ENCODE measurements around the gene BAIAP3.

BAIAP3 gene

DNA sequence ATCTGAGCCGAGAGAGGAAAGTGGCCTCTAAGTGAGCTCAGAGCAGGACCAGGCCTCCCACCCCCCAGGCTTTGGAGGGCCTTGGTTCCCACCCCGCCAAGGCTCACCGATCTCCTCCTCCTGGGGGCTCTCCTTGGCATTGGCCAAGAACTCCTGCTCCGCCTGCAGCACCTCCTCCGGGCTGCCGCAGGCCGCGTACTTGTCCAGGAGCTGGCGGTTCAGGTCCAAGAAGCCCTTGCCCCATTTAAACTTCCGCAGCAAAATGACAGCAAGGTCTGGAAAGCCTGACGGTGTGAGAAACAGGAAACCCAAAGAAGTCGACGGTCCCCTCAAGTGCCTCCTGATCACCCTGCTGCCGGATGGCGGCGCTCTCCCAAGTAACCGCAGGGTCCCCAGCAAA, 16.5 kb downstream of the BAIAP3 start:
- no peaks in the 10 kb centered on the region for H3K9me3 ChIP-seq (ENCODE audit: insufficient read depth, low read depth, low read length)
- 95% methylated on average over 17 of the region's 17 CpGs for WGBS
- H3K27ac ChIP-seq (ENCODE audit: low read depth, low read length) = no peak overlapping the region
- H3K4me1 ChIP-seq (ENCODE audit: insufficient read depth, low read length) = no peaks in the 10 kb centered on the region
- peaks cover 26% of the 10 kb centered on the region for H3K36me3 ChIP-seq (ENCODE audit: insufficient read depth, low read length)
- no peak overlapping the region for H3K4me3 ChIP-seq (ENCODE audit: low read length)
- no peak overlapping the region for H3K9ac ChIP-seq (ENCODE audit: low read depth, low read length)
- H3K27me3 ChIP-seq (ENCODE audit: insufficient read depth, low read length) = no peaks in the 10 kb centered on the region

DNA sequence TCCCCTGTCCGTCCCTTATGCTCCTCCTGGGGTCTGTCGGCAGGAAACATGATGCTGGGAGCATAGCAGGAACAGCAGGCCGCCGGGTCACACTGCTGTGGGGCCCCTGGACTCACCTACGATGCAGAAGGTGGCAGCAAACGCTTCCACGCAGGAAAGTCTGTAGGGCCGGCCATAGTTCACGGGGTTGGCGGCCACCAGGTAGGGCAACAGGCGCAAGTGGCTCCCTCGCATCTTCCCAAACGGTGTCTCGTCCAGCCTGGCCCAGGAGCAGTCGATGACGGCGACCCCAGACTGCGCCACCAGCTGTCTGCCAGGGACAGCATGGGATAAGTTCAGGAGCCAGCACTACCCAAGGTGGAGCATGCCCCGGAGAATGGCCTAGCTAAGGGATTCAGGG, 17.2 kb downstream of the BAIAP3 start:
- H3K9me3 ChIP-seq (ENCODE audit: insufficient read depth, low read depth, low read length) = no peaks in the 10 kb centered on the region
- 88% methylated on average over 19 of the region's 19 CpGs for WGBS
- peak overlapping the region; percentile 95 for H3K4me3 ChIP-seq (ENCODE audit: low read length)
- H3K27ac ChIP-seq (ENCODE audit: low read depth, low read length) = no peak overlapping the region
- no peaks in the 10 kb centered on the region for H3K27me3 ChIP-seq (ENCODE audit: insufficient read depth, low read length)
- peaks cover 26% of the 10 kb centered on the region for H3K36me3 ChIP-seq (ENCODE audit: insufficient read depth, low read length)
- H3K9ac ChIP-seq (ENCODE audit: low read depth, low read length) = peak overlapping the region; percentile 83
- H3K4me1 ChIP-seq (ENCODE audit: insufficient read depth, low read length) = no peaks in the 10 kb centered on the region

DNA sequence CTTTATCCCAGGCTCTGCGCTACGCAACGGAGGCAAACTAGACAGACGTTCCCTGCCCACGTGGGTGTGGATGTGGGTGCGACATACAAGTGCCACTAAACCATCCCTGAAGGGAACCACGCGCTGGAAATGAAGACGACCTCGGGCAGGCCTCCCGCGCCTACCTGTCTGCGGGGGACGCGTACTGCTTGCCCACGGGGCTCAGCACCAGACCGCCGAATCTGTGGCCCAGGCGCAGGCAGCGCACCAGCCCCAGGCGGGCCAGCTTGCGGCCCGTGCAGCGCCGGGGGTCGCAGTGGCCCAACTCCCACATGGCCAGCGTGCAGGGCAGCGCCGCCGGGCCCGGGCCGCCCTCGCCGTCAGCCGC, 17.8 kb downstream of the BAIAP3 start:
- Histone ChIP-seq H3K27me3 (ENCODE audit: insufficient read depth, low read length) (no peaks in the 10 kb centered on the region), H3K9me3 (ENCODE audit: insufficient read depth, low read depth, low read length) (no peaks in the 10 kb centered on the region), H3K9ac (ENCODE audit: low read depth, low read length) (peak overlapping the region; percentile 83), H3K27ac (ENCODE audit: low read depth, low read length) (no peak overlapping the region), H3K36me3 (ENCODE audit: insufficient read depth, low read length) (peaks cover 26% of the 10 kb centered on the region), H3K4me1 (ENCODE audit: insufficient read depth, low read length) (no peaks in the 10 kb centered on the region), H3K4me3 (ENCODE audit: low read length) (peak overlapping the region; percentile 95)
- WGBS = 3% methylated on average over 35 of the region's 35 CpGs

DNA sequence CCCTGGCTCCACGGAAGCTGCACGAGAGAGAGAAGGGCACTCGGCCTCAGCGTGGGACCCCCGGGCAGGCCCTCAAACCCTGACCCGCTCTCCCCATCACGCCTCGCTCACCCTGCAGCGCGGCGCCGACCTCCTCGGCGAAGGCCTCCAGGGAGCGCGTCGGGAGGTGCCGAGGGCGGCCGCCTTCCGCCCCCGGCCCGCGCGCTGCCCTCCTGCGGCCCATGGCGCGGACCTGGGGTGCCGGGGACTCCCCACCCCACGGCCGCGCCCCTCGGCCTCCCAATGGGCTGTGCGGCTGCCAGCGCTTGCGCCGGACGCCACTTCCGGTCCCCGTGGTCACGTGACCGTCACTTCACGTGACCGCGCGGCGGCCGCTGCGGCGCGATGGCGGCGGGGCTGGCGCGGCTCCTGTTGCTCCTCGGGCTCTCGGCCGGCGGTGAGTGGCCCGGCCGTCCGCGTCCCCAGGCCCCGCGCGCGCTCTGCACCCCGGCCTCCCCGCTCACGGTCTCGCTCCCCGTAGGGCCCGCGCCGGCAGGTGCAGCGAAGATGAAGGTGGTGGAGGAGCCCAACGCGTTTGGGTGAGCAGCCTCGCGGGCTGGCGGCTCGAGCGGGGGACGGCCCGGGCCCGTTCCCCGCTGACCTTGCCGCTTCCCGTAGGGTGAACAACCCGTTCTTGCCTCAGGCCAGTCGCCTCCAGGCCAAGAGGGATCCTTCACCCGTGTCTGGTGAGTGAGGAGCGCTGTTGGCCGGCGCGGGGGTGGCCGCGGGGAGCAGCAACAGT, 18.3 kb downstream of the BAIAP3 start, which contains the start of the genes GNPTG and TSR3:
TSS of gene GNPTG (plus strand) at position 350 of the 781 bp plus-strand sequence. CDS start at position 385, 35 bp downstream.
TSS of gene TSR3 (minus strand) at position 297 of the 781 bp plus-strand sequence. CDS start at position 223, 74 bp downstream.
- Histone ChIP-seq H3K4me3 (ENCODE audit: low read length) (peak within 1 kb of the TSS; percentile 95), H3K9me3 (ENCODE audit: insufficient read depth, low read depth, low read length) (no peaks in the 10 kb centered on the region), H3K4me1 (ENCODE audit: insufficient read depth, low read length) (no peaks in the 10 kb centered on the region), H3K36me3 (ENCODE audit: insufficient read depth, low read length) (peaks cover 26% of the 10 kb centered on the region), H3K27me3 (ENCODE audit: insufficient read depth, low read length) (no peaks in the 10 kb centered on the region), H3K27ac (ENCODE audit: low read depth, low read length) (no peak within 1 kb of the TSS), H3K9ac (ENCODE audit: low read depth, low read length) (peak within 1 kb of the TSS; percentile 83)
- WGBS = under 1% methylated on average over 98 of the region's 98 CpGs

DNA sequence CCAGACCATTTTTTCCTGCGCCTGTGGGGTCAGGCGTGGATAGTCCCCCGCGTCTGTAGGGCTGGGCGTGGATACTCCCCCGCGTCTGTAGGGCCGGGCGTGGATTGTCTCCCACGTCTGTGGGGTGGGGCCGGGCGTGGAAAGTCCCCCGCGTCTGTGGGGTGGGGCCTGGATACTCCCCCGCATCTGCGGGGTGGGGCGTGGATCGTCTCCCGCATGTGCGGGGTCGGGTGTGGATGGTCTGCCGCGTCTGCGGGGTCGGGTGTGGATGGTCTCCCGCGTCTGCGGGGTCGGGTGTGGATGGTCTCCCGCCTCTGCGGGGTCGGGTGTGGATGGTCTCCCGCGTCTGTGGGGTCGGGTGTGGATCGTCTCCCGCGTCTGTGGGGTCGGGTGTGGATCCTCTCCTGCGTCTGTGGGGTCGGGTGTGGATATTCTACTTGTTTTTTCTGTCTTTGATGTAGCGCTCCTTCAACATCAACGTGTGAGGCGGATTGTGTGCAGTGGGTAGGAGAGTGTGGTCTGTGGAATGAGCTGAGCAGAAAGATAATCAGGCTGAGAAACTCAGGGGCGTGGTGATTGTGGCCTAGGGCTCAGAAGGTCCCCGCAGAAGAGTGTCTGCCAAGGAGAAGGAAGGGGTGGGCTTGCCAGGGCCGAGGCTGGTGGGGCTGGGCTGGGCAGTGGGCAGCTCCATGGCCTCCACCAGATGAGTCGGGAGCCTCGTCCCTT, 21.5 kb downstream of the BAIAP3 start:
- Histone ChIP-seq H3K36me3 (ENCODE audit: insufficient read depth, low read length) (peaks cover 7% of the 10 kb centered on the region), H3K9me3 (ENCODE audit: insufficient read depth, low read depth, low read length) (no peaks in the 10 kb centered on the region), H3K9ac (ENCODE audit: low read depth, low read length) (no peak overlapping the region), H3K4me1 (ENCODE audit: insufficient read depth, low read length) (no peaks in the 10 kb centered on the region), H3K4me3 (ENCODE audit: low read length) (no peak overlapping the region), H3K27ac (ENCODE audit: low read depth, low read length) (no peak overlapping the region), H3K27me3 (ENCODE audit: insufficient read depth, low read length) (no peaks in the 10 kb centered on the region)
- WGBS = 93% methylated on average over 49 of the region's 49 CpGs

DNA sequence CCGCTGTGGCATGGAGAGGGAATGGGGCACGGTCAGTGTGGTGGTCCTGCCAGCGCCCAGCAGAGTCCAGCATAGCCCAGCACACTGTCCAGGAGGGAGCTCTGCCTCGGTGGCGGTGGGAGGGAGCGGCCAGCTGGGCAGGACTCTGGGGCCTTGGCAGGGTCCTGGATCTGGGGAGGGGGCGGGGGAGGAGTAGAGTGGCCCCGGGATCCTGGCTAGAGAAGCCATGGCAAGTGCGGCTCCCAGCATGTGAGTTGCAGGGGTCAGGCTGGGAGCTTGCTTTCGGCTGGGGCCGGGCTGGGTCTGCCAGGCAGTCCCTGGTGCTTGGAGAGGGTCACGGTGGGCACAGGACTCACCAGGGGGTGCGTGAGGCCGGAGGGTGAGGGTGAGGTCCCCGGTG, 22.1 kb downstream of the BAIAP3 start:
- H3K9ac ChIP-seq (ENCODE audit: low read depth, low read length) = no peak overlapping the region; the same call in 1 of the 2 replicates
- 90% methylated on average over 15 of the region's 15 CpGs for WGBS
- H3K4me1 ChIP-seq (ENCODE audit: insufficient read depth, low read length) = no peaks in the 10 kb centered on the region

DNA sequence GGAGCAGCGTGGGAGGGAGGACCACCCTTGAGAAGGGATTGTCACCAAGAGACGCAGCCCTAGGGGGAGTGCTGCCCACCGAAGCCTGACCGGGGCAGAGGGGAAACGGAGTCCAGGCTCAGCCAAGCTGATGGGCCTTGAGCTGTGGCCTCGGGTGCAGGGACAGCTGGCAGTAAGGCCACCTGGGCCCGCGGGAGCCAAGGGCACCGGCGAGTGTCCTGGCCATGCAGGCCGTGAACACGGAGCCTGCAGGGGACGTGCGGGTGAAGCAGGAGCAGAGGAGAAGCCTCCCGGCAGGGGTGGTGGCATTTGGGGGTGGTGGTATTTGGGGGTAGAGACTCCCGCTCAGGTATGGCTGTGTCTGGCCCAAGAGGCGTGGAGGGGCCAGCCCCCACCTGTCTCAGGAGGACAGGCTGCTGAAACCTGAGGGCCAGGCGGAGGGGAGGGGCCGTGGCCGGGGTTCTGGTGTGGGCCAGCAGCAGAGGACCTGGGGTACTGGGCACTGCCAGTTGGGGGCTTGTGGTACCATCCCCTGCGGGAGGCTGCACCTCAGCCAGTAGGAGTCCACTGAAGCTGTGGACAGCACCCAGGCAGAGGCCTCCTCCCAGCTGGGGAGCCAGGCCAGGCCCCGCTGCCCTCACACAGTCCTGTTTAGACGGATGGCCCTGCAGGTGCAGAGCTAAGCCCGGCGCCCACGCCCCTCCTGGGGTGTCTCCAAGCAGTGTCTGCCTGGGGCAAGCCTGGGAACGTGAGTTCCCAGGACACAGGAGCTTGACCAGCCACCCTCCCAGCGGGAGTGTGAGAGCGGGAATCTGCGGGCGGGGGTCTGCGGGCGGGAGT, 22.8 kb downstream of the BAIAP3 start:
- Histone ChIP-seq H3K9me3 (ENCODE audit: insufficient read depth, low read depth, low read length) (no peaks in the 10 kb centered on the region), H3K9ac (ENCODE audit: low read depth, low read length) (no peak overlapping the region; the same call in 1 of the 2 replicates), H3K27ac (ENCODE audit: low read depth, low read length) (no peak overlapping the region), H3K4me3 (ENCODE audit: low read length) (no peak overlapping the region), H3K4me1 (ENCODE audit: insufficient read depth, low read length) (no peaks in the 10 kb centered on the region), H3K27me3 (ENCODE audit: insufficient read depth, low read length) (no peaks in the 10 kb centered on the region), H3K36me3 (ENCODE audit: insufficient read depth, low read length) (peaks cover 8% of the 10 kb centered on the region; the same call in 1 of the 2 replicates)
- WGBS = 88% methylated on average over 33 of the region's 33 CpGs

More for the DNA sequence above, 22.1 kb downstream of the BAIAP3 start:
- no peaks in the 10 kb centered on the region for H3K27me3 ChIP-seq (ENCODE audit: insufficient read depth, low read length)
- no peak overlapping the region for H3K27ac ChIP-seq (ENCODE audit: low read depth, low read length)
- no peaks in the 10 kb centered on the region for H3K9me3 ChIP-seq (ENCODE audit: insufficient read depth, low read depth, low read length)
- no peak overlapping the region for H3K4me3 ChIP-seq (ENCODE audit: low read length)
- peaks cover 2% of the 10 kb centered on the region; the same call in 1 of the 2 replicates for H3K36me3 ChIP-seq (ENCODE audit: insufficient read depth, low read length)

DNA sequence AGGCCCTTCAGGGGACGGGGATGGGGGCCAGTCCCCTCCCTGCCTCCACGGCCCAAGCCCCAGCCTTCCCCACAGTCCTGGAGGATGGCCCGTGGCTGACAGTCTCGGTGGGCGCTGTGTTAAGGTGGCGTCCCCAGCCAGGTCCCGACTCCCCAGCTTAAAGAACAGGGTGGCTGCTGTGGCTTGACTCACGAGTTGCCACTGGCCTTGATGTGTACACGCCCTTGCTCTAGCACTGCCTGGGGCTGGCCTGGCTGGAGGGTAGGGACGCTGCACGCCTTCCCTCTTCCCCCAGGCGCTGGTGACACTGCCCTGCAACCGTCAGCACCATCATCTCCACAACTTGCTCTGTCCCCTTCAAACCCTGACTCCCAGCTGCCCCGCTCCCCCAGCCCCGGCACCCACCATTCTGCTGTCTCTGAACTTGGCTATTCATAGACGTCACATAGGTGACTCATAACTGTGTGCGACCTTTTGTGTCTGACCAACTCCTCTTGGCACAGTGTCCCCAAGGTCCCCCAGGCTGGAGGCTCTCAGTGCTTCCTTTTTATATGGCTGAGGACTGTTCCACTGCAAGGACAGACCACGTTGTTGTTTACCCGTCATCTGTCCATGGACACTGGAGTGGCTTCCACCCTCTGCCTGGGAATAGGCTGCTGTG, 24.6 kb downstream of the BAIAP3 start:
- Histone ChIP-seq H3K4me1 (ENCODE audit: insufficient read depth, low read length) (no peaks in the 10 kb centered on the region), H3K27me3 (ENCODE audit: insufficient read depth, low read length) (no peaks in the 10 kb centered on the region), H3K4me3 (ENCODE audit: low read length) (no peak overlapping the region), H3K27ac (ENCODE audit: low read depth, low read length) (no peak overlapping the region), H3K9ac (ENCODE audit: low read depth, low read length) (no peak overlapping the region), H3K36me3 (ENCODE audit: insufficient read depth, low read length) (peaks cover 22% of the 10 kb centered on the region), H3K9me3 (ENCODE audit: insufficient read depth, low read depth, low read length) (no peaks in the 10 kb centered on the region)
- WGBS = 89% methylated on average over 19 of the region's 19 CpGs

DNA sequence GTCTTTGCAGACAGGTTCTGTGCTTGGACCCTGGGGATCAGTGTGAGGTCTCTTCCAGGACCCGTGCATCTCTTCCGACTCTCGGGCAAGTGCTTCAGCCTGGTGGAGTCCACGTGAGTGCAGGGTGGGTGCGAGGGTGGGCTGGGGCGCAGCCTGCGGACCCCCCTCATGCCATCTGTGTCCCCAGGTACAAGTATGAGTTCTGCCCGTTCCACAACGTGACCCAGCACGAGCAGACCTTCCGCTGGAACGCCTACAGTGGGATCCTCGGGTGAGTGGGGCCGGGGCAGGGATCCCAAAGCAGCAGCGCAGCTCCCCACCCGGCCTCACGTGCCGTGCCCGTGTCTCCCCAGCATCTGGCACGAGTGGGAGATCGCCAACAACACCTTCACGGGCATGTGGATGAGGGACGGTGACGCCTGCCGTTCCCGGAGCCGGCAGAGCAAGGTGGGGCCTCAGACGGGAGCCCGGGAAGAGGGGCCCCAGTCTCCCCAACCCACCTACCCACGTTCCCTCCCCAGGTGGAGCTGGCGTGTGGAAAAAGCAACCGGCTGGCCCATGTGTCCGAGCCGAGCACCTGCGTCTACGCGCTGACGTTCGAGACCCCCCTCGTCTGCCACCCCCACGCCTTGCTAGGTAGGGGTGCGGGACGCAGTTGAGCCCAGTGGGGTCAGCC, 28.4 kb downstream of the BAIAP3 start:
- 96% methylated on average over 43 of the region's 43 CpGs for WGBS

DNA sequence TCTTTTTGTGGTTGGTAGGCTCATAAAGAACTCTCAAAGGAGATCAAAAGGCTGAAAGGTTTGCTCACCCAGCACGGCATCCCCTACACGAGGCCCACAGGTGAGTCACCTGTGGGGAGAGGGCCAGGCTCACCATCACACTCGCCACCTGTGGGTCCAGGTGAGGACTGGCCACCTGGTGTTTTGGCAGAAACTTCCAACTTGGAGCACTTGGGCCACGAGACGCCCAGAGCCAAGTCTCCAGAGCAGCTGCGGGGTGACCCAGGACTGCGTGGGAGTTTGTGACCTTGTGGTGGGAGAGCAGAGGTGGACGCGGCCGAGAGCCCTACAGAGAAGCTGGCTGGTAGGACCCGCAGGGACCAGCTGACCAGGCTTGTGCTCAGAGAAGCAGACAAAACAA, 29.4 kb downstream of the BAIAP3 start:
- WGBS = 94% methylated on average over 11 of the region's 11 CpGs
- Histone ChIP-seq H3K9ac (ENCODE audit: low read depth, low read length) (no peak overlapping the region), H3K27me3 (ENCODE audit: insufficient read depth, low read length) (no peaks in the 10 kb centered on the region), H3K4me3 (ENCODE audit: low read length) (no peak overlapping the region), H3K27ac (ENCODE audit: low read depth, low read length) (no peak overlapping the region), H3K4me1 (ENCODE audit: insufficient read depth, low read length) (no peaks in the 10 kb centered on the region), H3K36me3 (ENCODE audit: insufficient read depth, low read length) (peaks cover 60% of the 10 kb centered on the region), H3K9me3 (ENCODE audit: insufficient read depth, low read depth, low read length) (no peaks in the 10 kb centered on the region)

More for the DNA sequence above, 28.4 kb downstream of the BAIAP3 start:
- Histone ChIP-seq H3K9ac (ENCODE audit: low read depth, low read length) (no peak overlapping the region), H3K9me3 (ENCODE audit: insufficient read depth, low read depth, low read length) (no peaks in the 10 kb centered on the region), H3K27me3 (ENCODE audit: insufficient read depth, low read length) (no peaks in the 10 kb centered on the region), H3K36me3 (ENCODE audit: insufficient read depth, low read length) (peaks cover 55% of the 10 kb centered on the region), H3K4me1 (ENCODE audit: insufficient read depth, low read length) (no peaks in the 10 kb centered on the region), H3K27ac (ENCODE audit: low read depth, low read length) (no peak overlapping the region), H3K4me3 (ENCODE audit: low read length) (no peak overlapping the region)
